ENCODE measurements around the gene NT5C3A. TPM values are rescaled to one million over a fixed set of nuclear protein-coding genes. Genes with fewer than 3 reads are reported as not detected.

The NT5C3A gene
- total RNA-seq, 3 donors from 2014 or later (not counting 1 experiment from before 2014, with no cell fraction given), result 33.7 to 49.8 (median 49.5) TPM

GRCh38 chr7:33048704-33049103 lies 13.9 kb downstream of the NT5C3A start:
- H3K4me1 ChIP-seq (ENCODE audit: control insufficient read depth, insufficient read depth, low read length), result peaks cover 9% of the 10 kb centered on the region
- no CpG with 5 or more reads among the region's 1 CpG for WGBS (ENCODE audit: insufficient coverage)
- DNase-seq, result no peak
- no peaks in the 10 kb centered on the region for H3K27me3 ChIP-seq (ENCODE audit: control insufficient read depth, insufficient read depth, low read length)
- H3K4me1 Mint-ChIP-seq, result peaks cover 26 to 30% of the 10 kb centered on the region in 2 donors
- no peak overlapping the region for H3K4me3 Mint-ChIP-seq
- no peaks in the 10 kb centered on the region for H3K9me3 Mint-ChIP-seq
- no peak overlapping the region for H3K27ac ChIP-seq (ENCODE audit: low read length)
- no peaks in the 10 kb centered on the region for H3K36me3 Mint-ChIP-seq
- ATAC-seq, result no peak
- intact Hi-C loops (cut with micrococcal nuclease), result no loop called here
- no peak overlapping the region for H3K4me3 ChIP-seq (ENCODE audit: low read length)
- H3K36me3 ChIP-seq (ENCODE audit: control insufficient read depth, insufficient read depth, low read length), result no peaks in the 10 kb centered on the region
- no peak for TF ChIP-seq CTCF (IDR thresholded peaks at IDR 0.05)
- H3K9me3 ChIP-seq (ENCODE audit: control insufficient read depth, insufficient read depth, low read length), result no peaks in the 10 kb centered on the region
- no peak overlapping the region for H3K27ac Mint-ChIP-seq
- no peaks in the 10 kb centered on the region for H3K27me3 Mint-ChIP-seq (ENCODE audit: low read depth in 2 of 2)

- WGBS (ENCODE audit: insufficient coverage), result 100% methylated on average over 2 of the region's 3 CpGs
- Histone ChIP-seq H3K27me3 (ENCODE audit: control insufficient read depth, insufficient read depth, low read length) (no peaks in the 10 kb centered on the region), H3K9me3 (ENCODE audit: control insufficient read depth, insufficient read depth, low read length) (no peaks in the 10 kb centered on the region), H3K36me3 (ENCODE audit: control insufficient read depth, insufficient read depth, low read length) (no peaks in the 10 kb centered on the region), H3K27ac (ENCODE audit: low read length) (no peak overlapping the region), H3K4me1 (ENCODE audit: control insufficient read depth, insufficient read depth, low read length) (peaks cover 6% of the 10 kb centered on the region), H3K4me3 (ENCODE audit: low read length) (no peak overlapping the region)
- H3K36me3 Mint-ChIP-seq, result no peaks in the 10 kb centered on the region
- no peak overlapping the region for H3K4me3 Mint-ChIP-seq
- no peak for TF ChIP-seq CTCF (IDR thresholded peaks at IDR 0.05)
- no peaks in the 10 kb centered on the region for H3K27me3 Mint-ChIP-seq (ENCODE audit: low read depth in 2 of 2)
- H3K27ac Mint-ChIP-seq, result no peak overlapping the region
- intact Hi-C loops (cut with micrococcal nuclease), result no loop called here
- no peak for DNase-seq
- ATAC-seq, result no peak
- peaks cover 29 to 32% of the 10 kb centered on the region in 2 donors for H3K4me1 Mint-ChIP-seq
- H3K9me3 Mint-ChIP-seq, result no peaks in the 10 kb centered on the region
Measured at GRCh38 chr7:33048257-33048656, 14.3 kb downstream of the NT5C3A start.

GRCh38 chr7:33044986-33045385 lies 17.6 kb downstream of the NT5C3A start:
- no peak overlapping the region for H3K27ac ChIP-seq (ENCODE audit: low read length)
- TF ChIP-seq CTCF (IDR thresholded peaks at IDR 0.05), result no peak
- WGBS (ENCODE audit: insufficient coverage), result no CpG with 5 or more reads among the region's 2 CpGs
- DNase-seq, result no peak
- Mint-ChIP-seq H3K27me3 (ENCODE audit: low read depth in 2 of 2) (no peaks in the 10 kb centered on the region), H3K9me3 (no peaks in the 10 kb centered on the region), H3K27ac (no peak overlapping the region), H3K4me3 (no peak overlapping the region), H3K4me1 (peaks cover 24 to 32% of the 10 kb centered on the region in 2 donors), H3K36me3 (no peaks in the 10 kb centered on the region)
- ATAC-seq, result no peak
- no peaks in the 10 kb centered on the region for H3K36me3 ChIP-seq (ENCODE audit: control insufficient read depth, insufficient read depth, low read length)
- H3K9me3 ChIP-seq (ENCODE audit: control insufficient read depth, insufficient read depth, low read length), result no peaks in the 10 kb centered on the region
- H3K4me3 ChIP-seq (ENCODE audit: low read length), result no peak overlapping the region
- H3K4me1 ChIP-seq (ENCODE audit: control insufficient read depth, insufficient read depth, low read length), result peaks cover 3% of the 10 kb centered on the region
- no peaks in the 10 kb centered on the region for H3K27me3 ChIP-seq (ENCODE audit: control insufficient read depth, insufficient read depth, low read length)
- intact Hi-C loops (cut with micrococcal nuclease), result no loop called here

- Histone ChIP-seq H3K27ac (ENCODE audit: low read length) (no peak overlapping the region), H3K36me3 (ENCODE audit: control insufficient read depth, insufficient read depth, low read length) (no peaks in the 10 kb centered on the region), H3K9me3 (ENCODE audit: control insufficient read depth, insufficient read depth, low read length) (no peaks in the 10 kb centered on the region), H3K4me1 (ENCODE audit: control insufficient read depth, insufficient read depth, low read length) (peaks cover 6% of the 10 kb centered on the region), H3K27me3 (ENCODE audit: control insufficient read depth, insufficient read depth, low read length) (no peaks in the 10 kb centered on the region), H3K4me3 (ENCODE audit: low read length) (no peak overlapping the region)
- H3K4me3 Mint-ChIP-seq, result no peak overlapping the region
- peaks cover 23 to 38% of the 10 kb centered on the region in 2 donors for H3K4me1 Mint-ChIP-seq
- no peak for DNase-seq
- no peaks in the 10 kb centered on the region for H3K9me3 Mint-ChIP-seq
- no peaks in the 10 kb centered on the region for H3K27me3 Mint-ChIP-seq (ENCODE audit: low read depth in 2 of 2)
- 100% methylated on average over 1 of the region's 3 CpGs for WGBS (ENCODE audit: insufficient coverage)
- H3K27ac Mint-ChIP-seq, result peak overlapping the region; percentile 30 to 62
- H3K36me3 Mint-ChIP-seq, result no peaks in the 10 kb centered on the region
- ATAC-seq, result no peak
- intact Hi-C loops (cut with micrococcal nuclease), result no loop called here
- no peak for TF ChIP-seq CTCF (IDR thresholded peaks at IDR 0.05)
Measured at GRCh38 chr7:33044401-33044718, 18.2 kb downstream of the NT5C3A start.
